A673 (cell line): ENCODE results near the gene URB2. TPM values are rescaled to one million over a fixed set of nuclear protein-coding genes. Genes with fewer than 3 reads are reported as not detected.

Experiments
- Bru-seq: library from RNA; stranded (reverse); fragments of 400-500 nt; gene quantifications from one replicate; lab custom pipeline; 2021; lab: Mats Ljungman, UMichigan
- BruChase-seq, 2 experiments: library from RNA; stranded (reverse); fragments of 400-500 nt; gene quantifications; one replicate each; lab custom pipeline; 2021; lab: Mats Ljungman, UMichigan
- BruUV-seq: library from RNA; stranded (reverse); fragments of 400-500 nt; replicated peaks from 2 replicates; lab custom pipeline; 2021; lab: Mats Ljungman, UMichigan
- CTCF ChIA-PET: fragments of 300-600 bp; sonication (Branson Sonifier 250); formaldehyde crosslinking; loops from one replicate; lab custom pipeline; 2022; ENCODE audit warnings: antibody characterized with exemption; lab: Charles Lee
- POLR2A ChIA-PET: fragments of 300-600 bp; sonication (Branson Sonifier 250); formaldehyde crosslinking; loops from one replicate; lab custom pipeline; 2022; ENCODE audit warnings: antibody characterized with exemption; ENCODE audit not compliant: low non-redundant PET; lab: Charles Lee
- DNase-seq: peaks from one replicate; pipeline ENCODE4 v3.0.0-alpha.2; 2015; ENCODE audit warnings: low spot score
- H3K27ac ChIP-seq: fragments of 200-600 bp; sonication (generic); 2 replicates; pipeline ENCODE4 v1.5.1; 2016; ENCODE audit warnings: mixed run types, low read depth, mild to moderate bottlenecking, mixed read lengths, antibody characterized with exemption, low read length; ENCODE audit not compliant: poor library complexity, severe bottlenecking
- H3K27me3 ChIP-seq: fragments of 200-600 bp; sonication (generic); replicated peaks from 2 replicates; pipeline ENCODE4 v1.6.1; 2017; ENCODE audit warnings: mixed run types, low read depth, mild to moderate bottlenecking, mixed read lengths, antibody characterized with exemption, low read length; ENCODE audit not compliant: insufficient read depth, poor library complexity
- H3K36me3 ChIP-seq: fragments of 200-600 bp; sonication (generic); 2 replicates; pipeline ENCODE4 v1.6.1; 2016; ENCODE audit warnings: mixed run types, mild to moderate bottlenecking, mixed read lengths, antibody characterized with exemption, low read length; ENCODE audit not compliant: insufficient read depth, poor library complexity, severe bottlenecking
- H3K4me1 ChIP-seq: fragments of 200-600 bp; sonication (generic); 2 replicates; pipeline ENCODE4 v1.6.1; 2017; ENCODE audit warnings: mixed run types, mild to moderate bottlenecking, mixed read lengths, antibody characterized with exemption, low read length; ENCODE audit not compliant: insufficient read depth, poor library complexity, severe bottlenecking
- H3K4me3 ChIP-seq: fragments of 200-600 bp; sonication (generic); 2 replicates; pipeline ENCODE4 v1.5.1; 2016; ENCODE audit warnings: low read depth, mixed run types, mild to moderate bottlenecking, mixed read lengths, low read length; ENCODE audit not compliant: poor library complexity, severe bottlenecking
- H3K9me3 ChIP-seq: fragments of 200-600 bp; sonication (generic); 2 replicates; pipeline ENCODE4 v1.6.1; 2016; ENCODE audit warnings: mixed run types, low read depth, mild to moderate bottlenecking, mixed read lengths, antibody characterized with exemption, low read length; ENCODE audit not compliant: poor library complexity, severe bottlenecking
- EZH2 ChIP-seq: fragments of 200-600 bp; sonication (generic); IDR thresholded peaks from 2 replicates; pipeline ENCODE4 v1.6.1; 2017; ENCODE audit warnings: borderline replicate concordance, low read depth, mild to moderate bottlenecking, mixed read lengths, antibody characterized with exemption, low read length; ENCODE audit not compliant: poor library complexity, severe bottlenecking
- intact Hi-C: fragments of 100-400 bp; cut with micrococcal nuclease; formaldehyde crosslinking; loops from one replicate; pipeline ENCODE4 v1.10.0; 2022; ENCODE audit not compliant: unreplicated experiment
- long read RNA-seq: library from polyadenylated mRNA; stranded (forward); transcript quantifications from one replicate; pipeline ENCODE4 v2.0.0, GENCODE V29; 2022
- total RNA-seq: library from RNA; stranded (reverse); gene quantifications from 2 replicates; pipeline ENCODE4 v1.2.3, GENCODE V29; 2021
- TF ChIP-seq, protein P1 (sequence below): fragments of 300-800, 200-600 bp; sonication (generic); conservative IDR thresholded peaks from 2 replicates; pipeline ENCODE4 v1.5.1; 2017; ENCODE audit warnings: low read depth, mild to moderate bottlenecking, antibody characterized with exemption, low read length, moderate library complexity, mixed read lengths

URB2 gene
- 26.2 and 33.3 TPM in 2 replicates for total RNA-seq
- Bru-seq, nascent RNA = percentile 89 among the genes with signal in this experiment
- percentile 91 among the genes with signal in this experiment for BruChase-seq, experiment 1, labeled RNA remaining after a 2-hour chase
- percentile 75 among the genes with signal in this experiment for BruChase-seq, experiment 2, labeled RNA remaining after a 6-hour chase
- long read RNA-seq, full-length matches to known transcripts = 20 of 50 reads
- long read RNA-seq, partial matches to known transcripts = 13 of 50 reads
- long read RNA-seq, other reads (novel, unspliced or antisense) = 17 of 50 reads

DNA sequence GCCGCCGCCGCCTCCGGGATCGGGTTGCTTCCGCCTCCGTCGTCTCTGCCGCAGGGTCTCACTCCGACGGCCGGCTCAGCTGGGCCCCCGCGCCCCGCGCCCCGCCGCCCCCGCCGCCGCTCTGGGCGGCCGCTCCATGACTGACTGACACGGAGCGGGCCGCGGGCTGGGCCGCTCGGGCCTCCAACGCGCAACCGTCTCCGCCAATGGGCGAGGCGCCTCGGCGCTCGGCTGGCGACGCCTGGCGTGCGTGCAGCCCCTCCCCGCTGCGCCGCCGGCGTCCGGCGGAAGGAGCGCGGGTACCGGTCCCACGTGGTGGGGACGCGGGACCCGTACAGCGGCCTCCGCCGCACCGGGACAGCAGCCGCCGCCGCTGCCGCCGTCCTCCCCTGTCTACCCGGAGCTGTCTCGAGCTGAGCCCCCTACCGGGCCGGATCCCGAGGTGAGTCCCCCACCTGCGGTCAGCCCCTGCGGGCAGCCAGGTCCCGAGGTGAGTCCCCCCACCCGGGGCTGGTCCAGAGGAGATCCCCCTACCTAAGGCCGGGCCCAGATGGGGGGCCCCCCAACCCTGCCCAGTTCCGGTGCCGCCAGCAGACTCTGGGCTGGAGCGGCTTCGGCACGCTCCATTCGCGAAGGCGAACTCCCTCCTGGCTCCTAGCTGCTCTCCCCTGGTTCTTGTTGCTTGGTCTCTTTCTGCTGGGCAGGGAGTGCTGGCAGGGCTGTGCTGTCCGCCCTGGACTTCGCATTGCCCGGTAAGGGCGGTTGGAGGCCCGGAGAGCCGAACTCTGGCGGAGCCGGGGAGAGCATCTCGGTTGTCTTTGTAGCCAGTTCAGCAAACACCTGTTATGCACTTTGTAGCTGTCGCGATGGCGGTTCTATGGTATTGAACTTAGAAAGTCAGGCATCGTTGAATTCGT is at the start of gene URB2, which contains the start of gene TAF5L:
Gene URB2, plus strand, starts transcription at position 333 of the 917 bp plus-strand sequence. CDS start 1,387 bp downstream, outside the sequence.
Gene TAF5L, minus strand, starts transcription at position 208 of the 917 bp plus-strand sequence. CDS start 11,640 bp downstream, outside the sequence.
- ChIA-PET POLR2A (interaction anchor here (0.6 kb wide), 1 partner anchor 622 kb away, joined by 3 read pairs; no protein-coding TSS in a partner anchor), CTCF (no interaction called here)
- Histone ChIP-seq H3K36me3 (peaks cover 5% of the 10 kb centered on the region), H3K4me3 (peak within 1 kb of the TSS; percentile 99), H3K9me3 (no peaks in the 10 kb centered on the region), H3K4me1 (peaks cover 22% of the 10 kb centered on the region), H3K27ac (peak within 1 kb of the TSS; percentile 90), H3K27me3 (no peaks in the 10 kb centered on the region)
- no peak for TF ChIP-seq EZH2
- TF ChIP-seq, protein P1, sequence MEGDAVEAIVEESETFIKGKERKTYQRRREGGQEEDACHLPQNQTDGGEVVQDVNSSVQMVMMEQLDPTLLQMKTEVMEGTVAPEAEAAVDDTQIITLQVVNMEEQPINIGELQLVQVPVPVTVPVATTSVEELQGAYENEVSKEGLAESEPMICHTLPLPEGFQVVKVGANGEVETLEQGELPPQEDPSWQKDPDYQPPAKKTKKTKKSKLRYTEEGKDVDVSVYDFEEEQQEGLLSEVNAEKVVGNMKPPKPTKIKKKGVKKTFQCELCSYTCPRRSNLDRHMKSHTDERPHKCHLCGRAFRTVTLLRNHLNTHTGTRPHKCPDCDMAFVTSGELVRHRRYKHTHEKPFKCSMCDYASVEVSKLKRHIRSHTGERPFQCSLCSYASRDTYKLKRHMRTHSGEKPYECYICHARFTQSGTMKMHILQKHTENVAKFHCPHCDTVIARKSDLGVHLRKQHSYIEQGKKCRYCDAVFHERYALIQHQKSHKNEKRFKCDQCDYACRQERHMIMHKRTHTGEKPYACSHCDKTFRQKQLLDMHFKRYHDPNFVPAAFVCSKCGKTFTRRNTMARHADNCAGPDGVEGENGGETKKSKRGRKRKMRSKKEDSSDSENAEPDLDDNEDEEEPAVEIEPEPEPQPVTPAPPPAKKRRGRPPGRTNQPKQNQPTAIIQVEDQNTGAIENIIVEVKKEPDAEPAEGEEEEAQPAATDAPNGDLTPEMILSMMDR = no peak
- no TSS peak for BruUV-seq
- intact Hi-C loops = loop anchor here (1.0 kb wide), 1 partner anchor 67 kb away; no protein-coding TSS in a partner anchor
- DNase-seq = peak; percentile 95

DNA sequence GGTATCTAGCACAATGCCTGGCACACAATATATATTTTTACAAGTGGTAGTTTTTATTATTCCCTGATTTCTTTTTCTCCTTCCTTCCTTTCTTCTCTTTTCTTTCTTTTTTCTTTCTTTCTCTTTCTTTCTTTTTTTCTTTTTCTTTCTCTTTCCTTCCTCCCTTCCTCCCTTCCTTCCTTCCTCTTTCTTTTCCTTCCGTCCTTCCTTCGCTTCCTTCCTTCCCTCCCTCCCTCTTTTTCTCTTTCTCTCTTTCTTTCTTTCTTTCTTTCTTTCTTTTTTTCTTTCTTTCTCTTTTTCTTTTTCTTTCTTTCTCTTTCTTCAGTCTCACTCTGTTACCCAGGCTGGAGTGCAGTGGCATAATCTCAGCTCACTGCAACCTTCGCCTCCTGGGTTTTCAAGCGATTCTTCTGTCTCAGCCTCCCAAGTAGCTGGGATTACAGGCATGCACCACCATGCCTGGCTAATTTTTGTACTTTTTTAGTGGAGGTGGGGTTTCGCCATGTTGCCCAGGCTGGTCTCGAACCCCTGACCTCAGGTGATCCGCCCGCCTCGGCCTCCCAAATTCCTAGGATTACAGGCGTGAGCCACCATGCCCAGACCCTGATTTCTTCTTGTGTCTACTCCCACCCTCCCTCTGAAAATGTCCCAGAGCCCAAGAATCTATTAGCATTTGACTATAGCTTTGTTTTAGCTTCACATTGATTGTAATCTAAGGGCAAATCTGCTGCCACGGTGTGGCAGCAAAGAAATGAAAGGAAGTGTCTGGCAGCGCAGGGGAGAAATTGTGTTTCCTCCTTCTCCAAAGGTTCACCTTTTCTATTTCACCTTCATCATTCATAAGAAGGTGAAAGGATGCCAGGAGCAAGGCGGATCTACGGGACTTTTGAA is 47.6 kb upstream of the URB2 start:
- no peak overlapping the region for H3K27ac ChIP-seq

More for the DNA sequence above, 47.6 kb upstream of the URB2 start:
- Histone ChIP-seq H3K27me3 (no peaks in the 10 kb centered on the region), H3K4me1 (peaks cover 12% of the 10 kb centered on the region), H3K4me3 (peak overlapping the region; percentile 13), H3K36me3 (no peaks in the 10 kb centered on the region), H3K9me3 (no peaks in the 10 kb centered on the region)
- no peak for DNase-seq
- CTCF ChIA-PET = no interaction called here
- intact Hi-C loops = no loop called here
- no peak for TF ChIP-seq EZH2
- TF ChIP-seq, protein P1 = no peak
- POLR2A ChIA-PET = interaction anchor here (0.6 kb wide), 1 partner anchor 646 kb away, joined by 3 read pairs; no protein-coding TSS in a partner anchor
- BruUV-seq = no TSS peak
